Stimulated activated naive CD8-positive, alpha-beta T cell treated with anti-CD3 and anti-CD28 coated beads, Interleukin-15, Interleukin-2, amounts not matched to agents 100 U/mL and 50 U/mL, for 24 hours (primary cell): ENCODE data around the gene CRY2.

Experiments
- ATAC-seq: fragments of 150-1000 bp; cut with Tn5 transposase; one replicate; pipeline ENCODE4 v1.10.0; 2021
- DNase-seq: peaks from one replicate; pipeline ENCODE4 v3.0.0; 2021

The CRY2 gene

DNA sequence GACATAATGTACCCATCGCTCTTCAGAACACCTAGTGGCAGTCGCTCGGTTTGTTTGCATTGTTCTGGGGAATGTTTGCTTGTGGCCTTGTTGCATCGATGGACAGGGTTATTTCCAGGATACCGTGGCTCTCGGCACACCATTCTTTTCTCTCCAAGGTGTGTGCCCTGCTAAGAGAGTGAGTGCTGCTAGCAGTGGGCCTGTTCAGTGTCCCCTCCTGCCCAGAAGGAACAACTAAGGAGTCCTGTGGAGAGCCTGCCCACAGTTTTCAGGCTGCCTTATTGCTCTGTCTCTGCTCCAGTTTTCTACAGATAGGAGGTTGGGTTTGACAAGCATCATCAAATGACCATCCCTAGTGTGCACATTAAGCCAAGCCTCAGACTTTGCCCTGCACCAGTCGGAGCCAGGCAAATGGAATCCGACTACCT lies 1.4 kb downstream of the CRY2 start:
- ATAC-seq: no peak

DNA sequence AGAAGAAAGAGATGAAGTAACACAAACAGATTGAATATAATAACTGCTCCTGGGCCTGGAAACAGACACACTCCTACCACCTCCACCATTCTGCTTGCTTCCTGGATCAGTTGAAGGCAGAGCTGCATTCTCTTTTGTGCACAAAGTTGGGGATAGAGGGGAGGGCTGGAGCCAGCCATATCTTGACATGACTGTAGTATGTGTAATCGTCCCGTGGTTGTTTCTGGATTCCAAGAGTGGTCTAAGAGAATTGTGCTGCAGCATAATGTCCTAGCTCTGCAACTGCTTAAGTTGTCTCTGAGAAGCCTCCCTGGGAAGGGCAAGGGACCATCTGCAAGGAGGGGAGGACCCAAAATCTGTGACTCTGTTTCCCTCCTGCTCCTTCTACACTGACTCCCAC lies 3.2 kb downstream of the CRY2 start:
- ATAC-seq (no peak), DNase-seq (no peak)

More for the DNA sequence above, 1.4 kb downstream of the CRY2 start:
- no peak for DNase-seq

DNA sequence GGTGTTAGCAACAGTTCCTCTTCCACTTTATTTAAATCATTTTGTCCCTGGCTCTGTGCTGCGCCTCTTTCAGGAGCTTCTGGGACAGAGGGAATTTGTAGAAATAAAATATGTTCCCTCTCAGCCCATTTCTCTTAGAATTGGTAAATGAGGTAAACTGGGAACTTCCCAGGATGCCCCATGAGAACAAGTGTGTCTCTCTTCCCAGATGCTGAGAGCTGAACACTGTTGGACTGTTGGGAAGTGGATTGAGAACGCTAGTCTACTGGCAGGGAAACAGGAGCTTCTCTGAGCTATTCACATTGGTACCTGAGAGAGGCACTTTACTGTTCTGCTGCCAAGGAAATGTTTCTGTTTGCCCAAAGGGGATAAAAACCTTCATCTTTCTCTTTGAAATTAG lies 4.0 kb downstream of the CRY2 start:
- no peak for DNase-seq
- ATAC-seq: no peak

DNA sequence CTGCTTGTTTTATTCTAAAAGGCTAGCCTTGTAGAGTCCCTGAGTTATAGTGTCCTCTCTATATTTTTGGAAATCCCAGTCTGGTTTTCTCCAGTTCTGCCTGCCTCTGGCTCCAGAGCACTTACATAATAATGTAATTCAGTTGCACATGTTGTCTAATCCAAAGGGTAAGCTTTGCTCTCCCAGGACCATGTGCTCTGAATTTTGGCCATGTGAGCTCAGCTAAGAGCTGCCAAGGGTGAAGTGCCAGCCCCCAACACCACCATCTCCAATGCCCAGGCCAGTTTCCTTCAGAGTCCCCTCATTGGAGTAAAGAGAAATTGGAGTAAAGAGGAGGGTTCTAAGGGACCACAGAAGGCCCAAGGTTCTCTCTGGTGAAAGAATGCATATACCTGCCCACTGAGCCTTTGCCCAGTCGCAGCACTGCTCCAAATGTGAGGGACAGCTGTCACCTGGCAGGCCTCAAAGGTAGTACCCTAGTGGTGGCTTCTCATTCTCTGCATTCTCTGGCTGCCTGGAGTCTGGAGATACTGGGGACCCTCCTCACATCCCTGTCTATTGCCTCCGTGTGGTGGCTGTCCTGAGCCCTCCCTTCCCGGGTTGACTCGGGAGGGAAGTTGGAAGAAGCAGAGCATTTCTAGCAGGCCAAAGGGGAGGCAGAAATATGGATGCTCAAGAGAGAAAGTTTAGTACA lies 4.9 kb downstream of the CRY2 start:
- ATAC-seq (no peak), DNase-seq (no peak)

DNA sequence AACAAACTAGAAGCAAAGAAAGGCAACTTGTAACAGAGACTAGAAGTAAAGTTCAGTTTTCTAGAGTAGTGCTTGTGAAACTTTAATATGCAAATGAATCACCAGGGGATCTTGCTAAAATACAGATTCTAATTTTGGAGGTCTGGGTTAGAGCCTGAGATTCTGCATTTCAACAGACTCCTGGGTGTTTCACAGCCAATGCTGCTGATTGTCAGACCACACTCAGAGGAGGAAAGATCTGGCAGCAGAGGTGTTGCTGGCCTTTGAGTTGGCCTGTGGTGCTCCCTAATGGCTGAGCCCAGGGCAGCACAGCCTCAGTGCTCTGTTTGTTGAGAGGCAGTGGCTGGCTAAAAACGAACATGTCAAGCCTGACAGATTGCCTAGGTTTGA lies 5.4 kb downstream of the CRY2 start:
- ATAC-seq (no peak), DNase-seq (no peak)

DNA sequence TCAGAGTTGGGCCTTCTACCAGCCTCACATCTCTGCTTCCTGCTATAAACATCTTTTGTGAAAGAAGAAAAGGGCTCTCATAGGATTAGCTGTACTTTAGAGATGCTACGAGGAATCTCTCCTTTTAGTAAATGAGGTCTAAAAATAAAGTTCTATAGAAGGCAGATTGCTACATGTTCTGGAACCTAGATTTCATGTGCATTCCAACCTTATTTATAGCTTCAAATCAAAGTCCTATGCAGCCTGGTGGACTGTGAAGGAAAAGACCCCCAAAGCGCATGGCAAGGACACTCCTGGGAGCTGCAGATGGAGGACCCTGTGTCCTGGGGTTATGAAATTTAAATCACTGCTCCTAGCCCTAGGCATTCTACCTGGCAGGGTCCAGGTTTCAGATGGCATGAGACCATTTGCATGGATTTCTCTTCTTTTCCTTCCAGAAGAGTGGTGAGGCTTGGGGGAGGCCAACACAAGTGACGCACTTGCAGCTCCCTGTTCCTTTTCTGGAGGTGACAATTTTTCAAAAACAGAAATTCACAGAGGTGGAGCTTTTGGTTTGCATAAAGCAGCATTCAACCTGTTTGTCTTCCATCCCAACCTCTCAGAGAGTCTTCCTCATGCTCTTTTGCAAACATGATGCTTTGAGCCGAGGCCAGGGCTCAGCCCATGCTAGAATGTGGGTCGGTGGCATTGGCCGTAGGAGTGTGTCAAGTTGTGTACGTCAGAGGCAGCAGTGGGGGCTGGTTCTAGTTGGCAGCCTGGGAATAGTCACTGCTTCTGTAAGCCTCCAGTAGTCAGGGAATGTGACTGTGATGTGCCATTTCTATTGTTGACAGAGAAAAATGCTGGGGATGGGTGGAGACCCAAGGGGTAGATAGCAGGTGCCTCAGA lies 6.3 kb downstream of the CRY2 start:
- DNase-seq (no peak), ATAC-seq (no peak)

DNA sequence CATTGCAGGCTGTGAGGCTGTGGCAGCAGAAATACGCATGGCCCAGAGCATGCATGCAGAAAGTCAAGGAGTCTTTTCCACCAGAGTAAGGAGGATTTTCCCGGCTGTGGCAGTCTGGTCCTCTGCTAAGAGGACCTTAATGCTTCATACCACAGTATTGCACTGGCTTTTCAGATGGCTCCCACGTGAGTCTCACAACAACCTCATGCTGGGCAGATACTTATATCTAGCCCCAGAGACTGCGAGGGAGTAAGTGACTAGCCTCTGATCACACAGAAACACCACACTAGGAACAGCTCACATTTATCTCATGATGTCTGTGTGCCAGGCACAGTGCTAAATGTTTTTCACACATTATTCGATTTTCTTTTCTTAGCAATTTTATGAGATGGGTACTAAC lies 8.0 kb downstream of the CRY2 start:
- no peak for ATAC-seq

DNA sequence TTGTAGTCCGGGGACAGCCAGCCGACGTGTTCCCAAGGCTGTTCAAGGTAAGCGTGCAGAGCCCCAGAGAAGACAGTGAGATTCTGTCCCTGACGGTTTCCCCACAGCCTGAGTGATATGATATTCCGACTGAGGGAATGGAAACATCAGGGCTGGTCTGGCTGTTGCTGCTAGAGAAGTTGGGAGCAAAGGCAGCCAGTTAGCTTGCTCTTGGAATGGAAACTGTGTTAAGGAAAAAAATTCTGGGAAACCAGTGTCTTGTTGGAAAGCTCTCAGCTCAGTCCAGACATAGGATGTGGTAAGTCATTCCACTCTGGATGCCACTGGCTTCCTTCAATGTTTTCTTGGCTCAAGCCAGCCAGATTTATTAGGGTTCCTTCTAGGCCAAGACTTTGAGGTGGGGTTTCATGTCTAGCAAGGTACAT lies 8.8 kb downstream of the CRY2 start:
- no peak for ATAC-seq
- DNase-seq: no peak

More for the DNA sequence above, 8.0 kb downstream of the CRY2 start:
- no peak for DNase-seq

DNA sequence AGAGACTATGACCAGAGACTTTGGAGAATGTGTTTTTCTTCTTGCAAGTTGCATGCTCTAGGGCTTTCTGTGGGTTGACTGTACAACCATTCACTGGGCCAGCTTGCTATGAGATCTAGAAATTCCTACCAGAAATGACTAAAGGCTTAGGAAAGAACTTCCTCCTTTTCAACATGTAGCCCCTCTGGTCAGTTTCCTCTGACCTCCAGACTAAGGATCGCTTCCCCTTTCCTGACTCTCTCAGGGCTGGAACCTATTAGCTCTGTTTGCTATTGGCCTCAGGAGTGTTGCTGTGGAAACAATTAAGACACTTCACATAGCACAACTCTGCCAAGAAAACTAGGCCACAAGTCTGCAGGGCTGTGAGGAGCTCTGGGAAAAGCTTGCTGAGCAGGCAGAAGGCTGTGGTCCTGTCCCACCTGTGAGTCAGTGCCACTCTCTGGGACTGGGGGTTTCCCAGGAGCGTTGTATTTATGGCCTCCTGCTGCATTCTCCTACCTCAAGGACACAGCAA lies 10.7 kb downstream of the CRY2 start:
- no peak for DNase-seq

DNA sequence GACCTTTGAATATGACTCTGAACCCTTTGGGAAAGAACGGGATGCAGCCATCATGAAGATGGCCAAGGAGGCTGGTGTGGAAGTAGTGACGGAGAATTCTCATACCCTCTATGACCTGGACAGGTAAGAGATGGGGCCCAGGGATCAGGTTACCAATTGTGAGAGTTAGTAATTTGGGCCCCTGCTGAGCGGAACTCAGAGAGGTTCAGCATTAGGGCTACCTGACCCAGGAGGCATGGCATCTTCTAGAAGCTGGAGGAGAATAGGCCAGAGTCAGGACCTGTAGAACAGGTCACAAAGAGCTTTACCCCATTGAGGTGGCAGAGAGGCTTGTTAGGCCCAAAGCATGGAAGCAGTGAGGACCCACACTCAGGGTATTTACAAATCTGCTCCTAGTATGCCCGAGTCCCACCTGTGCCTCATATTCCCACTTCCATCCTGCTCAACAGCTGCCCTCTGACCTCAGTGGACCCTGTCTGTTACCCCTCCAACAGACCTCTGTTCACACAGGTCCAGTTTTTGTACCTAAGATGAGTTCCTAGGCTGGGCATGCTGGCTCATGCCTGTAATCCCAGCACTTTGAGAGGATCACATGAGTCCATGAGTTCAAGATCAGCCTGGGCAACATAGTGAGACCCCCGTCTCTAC lies 11.6 kb downstream of the CRY2 start:
- DNase-seq: no peak
- ATAC-seq: no peak

More for the DNA sequence above, 10.7 kb downstream of the CRY2 start:
- ATAC-seq: no peak

DNA sequence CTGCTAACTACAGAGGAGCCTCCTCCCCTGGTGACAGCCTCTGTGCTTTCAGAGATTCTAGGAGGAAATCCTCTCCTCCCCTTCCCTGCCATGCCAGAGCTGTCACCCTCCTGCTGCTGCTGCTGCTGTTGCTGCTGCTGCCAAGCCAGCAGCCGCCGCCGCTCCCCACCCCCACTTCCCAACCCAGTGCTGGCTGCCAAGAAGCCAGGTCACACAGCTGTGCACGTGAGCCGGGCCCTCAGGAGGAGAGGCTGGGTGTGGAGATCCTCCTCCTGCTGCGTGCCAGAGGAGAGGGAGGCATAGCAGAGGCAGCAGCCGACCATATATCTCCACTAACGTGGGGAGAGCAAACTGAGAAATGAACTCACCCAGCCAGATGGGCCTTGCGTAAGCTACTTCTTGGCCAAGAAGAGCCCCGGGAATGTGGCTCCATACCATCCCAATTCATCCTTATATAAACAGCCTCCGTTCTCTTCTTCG lies 12.4 kb downstream of the CRY2 start:
- ATAC-seq (no peak), DNase-seq (no peak)

DNA sequence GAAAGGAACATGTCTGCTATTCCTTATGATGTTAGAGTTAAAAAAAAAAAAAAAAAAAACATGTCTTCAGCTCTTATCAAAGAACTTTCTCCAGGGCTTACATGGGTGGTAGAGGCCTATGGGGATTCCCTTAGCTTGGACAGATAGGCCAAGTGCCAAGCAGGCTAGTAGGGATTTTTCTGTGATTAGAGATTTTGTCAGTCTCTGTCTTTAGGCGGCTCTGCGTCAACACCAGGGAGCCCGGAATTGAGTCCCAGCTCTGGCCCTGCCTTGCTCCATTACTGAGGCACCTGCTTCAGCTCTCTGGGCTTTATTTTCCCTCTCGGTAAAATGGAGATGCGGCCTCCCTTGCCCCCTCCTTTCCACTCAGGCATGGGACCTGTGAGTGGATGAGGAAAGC lies 13.1 kb downstream of the CRY2 start:
- no peak for DNase-seq
- no peak for ATAC-seq

DNA sequence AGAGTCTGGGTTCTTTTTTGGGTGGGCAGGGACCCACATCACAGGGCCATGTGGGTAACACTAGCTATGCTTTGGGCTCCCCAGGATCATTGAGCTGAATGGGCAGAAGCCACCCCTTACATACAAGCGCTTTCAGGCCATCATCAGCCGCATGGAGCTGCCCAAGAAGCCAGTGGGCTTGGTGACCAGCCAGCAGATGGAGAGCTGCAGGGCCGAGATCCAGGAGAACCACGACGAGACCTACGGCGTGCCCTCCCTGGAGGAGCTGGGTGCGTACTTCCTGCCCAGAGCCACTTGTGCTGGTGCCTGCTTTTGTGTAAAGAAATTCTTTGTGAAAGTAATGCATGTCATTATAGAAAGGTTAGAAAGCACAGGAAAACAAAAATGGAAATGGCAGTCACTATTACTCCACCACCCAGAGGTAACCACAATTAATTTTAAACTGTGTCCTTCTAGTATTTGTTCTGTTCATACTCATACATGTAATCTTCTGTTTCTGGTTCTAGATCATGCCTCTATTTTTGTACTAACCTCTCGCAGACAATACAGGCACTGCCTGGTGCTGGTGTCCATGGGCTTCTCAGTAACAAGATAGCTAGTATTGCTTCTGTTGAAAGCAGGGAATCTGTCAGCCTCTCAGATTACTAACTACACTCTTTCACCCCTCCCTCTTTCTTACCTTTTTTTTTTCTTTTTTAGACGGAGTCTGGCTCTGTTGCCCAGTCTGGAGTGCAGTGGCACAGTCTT lies 13.7 kb downstream of the CRY2 start:
- ATAC-seq (no peak), DNase-seq (no peak)

DNA sequence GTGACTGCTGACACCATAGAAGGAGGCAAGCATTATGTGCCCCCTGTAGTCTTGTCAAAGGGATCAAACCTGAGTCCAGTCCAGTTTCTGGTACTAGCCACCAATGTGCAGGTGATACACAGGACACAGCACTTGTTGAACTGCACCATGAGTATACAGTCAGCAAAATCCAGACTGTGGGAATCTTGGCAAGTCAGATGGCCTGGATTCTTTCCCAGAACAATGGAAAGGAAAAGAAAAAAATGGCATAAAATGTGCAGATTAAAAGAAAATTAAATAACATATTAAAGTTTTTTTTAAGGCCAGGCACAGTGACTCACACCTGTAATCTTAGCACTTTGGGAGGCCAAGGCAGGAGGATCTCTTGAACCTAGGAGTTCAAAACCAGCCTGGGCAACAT lies 16.8 kb downstream of the CRY2 start:
- no peak for DNase-seq

DNA sequence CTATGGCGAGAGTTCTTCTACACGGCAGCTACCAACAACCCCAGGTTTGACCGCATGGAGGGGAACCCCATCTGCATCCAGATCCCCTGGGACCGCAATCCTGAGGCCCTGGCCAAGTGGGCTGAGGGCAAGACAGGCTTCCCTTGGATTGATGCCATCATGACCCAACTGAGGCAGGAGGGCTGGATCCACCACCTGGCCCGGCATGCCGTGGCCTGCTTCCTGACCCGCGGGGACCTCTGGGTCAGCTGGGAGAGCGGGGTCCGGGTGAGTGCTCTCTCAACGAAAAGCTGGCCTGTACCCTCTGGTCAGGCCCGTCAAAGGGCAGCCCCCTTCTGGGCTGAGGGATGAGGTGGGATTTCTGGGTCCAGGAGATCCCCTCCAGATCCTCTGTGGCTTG lies 22.3 kb downstream of the CRY2 start:
- ATAC-seq (no peak), DNase-seq (no peak)

More for the DNA sequence above, 16.8 kb downstream of the CRY2 start:
- ATAC-seq: no peak

DNA sequence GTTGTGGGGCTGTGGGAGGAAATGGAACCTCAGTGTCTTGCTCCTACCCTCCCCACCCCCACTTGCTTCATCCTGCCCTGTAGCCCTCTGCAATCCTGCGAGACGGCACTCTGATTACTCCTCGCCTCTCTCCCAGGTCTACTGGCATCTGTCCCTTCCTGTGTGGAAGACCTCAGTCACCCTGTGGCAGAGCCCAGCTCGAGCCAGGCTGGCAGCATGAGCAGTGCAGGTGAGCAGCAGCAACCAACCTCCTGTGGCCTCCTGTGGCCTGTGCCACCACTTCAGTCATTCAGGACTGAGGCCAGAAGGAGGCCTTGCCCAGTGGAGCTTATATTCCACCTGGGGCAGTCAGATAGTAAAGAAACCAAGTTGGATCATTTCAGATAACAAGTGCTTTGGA lies 23.4 kb downstream of the CRY2 start:
- DNase-seq (no peak), ATAC-seq (no peak)

DNA sequence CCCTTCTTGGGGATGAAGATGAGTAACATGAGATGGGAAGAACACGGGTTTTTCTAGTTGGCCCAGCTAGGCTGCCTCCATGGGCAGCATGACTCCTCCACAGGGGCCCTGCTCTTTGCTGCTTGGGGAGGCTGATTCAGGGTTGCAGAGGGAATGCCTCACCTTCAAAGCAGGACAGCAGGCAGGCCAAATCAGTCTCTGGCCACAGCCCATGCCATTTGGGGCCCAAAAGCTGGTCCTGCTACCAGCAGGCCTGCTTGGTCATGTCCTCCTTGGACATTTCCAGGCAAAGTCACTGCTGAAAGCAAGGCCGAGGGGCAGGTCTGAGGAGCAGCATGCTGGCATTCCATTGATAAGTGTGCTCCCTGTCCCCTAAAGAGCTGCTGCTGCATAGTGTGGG lies 24.4 kb downstream of the CRY2 start:
- DNase-seq: no peak
- ATAC-seq: no peak

DNA sequence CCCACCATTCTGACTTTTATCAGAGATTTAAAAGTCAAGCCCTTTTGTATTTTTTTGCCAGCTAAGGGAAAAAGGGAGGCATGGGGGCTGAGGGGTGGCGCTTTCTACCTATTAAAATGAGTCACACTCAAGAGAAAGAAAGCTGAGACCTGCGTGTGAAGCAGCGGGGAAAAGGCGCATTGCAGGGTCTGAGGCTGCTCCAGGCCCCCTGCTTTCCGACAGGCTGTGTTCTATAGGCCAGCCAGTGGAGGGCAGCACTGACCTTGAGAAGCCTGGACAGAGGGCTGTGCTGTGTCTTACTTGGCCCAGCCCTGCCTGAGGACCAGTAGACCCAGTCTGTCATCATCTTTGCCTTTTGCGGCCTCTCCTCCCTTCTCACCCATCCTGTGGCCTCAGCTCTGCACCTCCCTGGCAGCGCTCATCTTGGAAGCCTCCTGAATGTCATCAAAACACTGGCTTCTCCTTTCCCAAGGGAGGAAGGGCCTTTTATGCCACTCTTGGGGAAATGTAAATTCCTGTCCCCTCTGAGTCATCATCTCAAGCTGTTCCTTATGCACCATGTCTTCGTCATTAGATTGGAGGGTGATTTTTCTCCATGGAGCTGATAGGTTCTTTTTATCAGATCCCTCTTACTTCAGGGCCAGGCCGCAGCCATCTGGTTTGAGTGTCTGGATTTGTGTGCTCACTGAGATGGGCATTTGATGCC lies 25.5 kb downstream of the CRY2 start:
- DNase-seq: peak; percentile 37
- peak; percentile 65 for ATAC-seq

DNA sequence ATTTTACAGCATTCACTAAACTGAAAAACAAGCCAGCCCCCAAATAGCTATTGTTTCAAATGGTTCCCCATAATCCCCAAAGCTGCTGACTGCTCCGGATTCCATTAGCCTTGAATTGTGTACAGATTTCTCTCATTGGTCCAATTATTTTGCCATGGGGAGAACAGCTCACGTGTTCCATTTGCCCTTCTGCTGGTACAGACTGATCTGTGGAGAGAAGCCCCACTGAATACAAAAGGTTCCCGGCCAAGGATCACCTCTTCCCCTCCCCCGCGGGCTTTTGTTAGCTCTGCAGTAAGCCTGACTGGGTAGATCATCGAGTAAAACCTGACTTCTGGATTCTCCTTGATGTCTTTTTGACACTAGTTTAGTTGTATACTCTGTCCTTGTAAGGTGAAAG lies 29.1 kb downstream of the CRY2 start:
- ATAC-seq (no peak), DNase-seq (no peak)

DNA sequence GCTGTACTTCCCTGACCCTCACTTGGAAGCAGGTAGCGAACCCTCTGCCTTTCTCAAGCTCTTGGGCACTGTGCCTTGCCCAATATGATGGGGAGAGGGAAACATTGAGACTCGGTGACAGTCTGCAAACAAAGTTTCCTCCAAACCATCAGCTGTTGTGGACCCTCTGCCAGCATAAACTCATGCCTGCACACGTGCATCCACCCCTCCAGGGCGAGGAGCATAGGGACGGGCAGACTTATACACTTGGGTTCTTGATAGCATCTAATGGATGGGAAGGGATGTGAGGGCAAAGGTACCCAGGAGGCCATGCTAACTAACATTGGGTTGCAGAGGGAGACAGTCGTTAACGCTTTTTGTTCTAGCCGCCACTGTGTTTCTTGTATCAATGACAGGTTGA lies 29.9 kb downstream of the CRY2 start:
- DNase-seq: no peak
- no peak for ATAC-seq

DNA sequence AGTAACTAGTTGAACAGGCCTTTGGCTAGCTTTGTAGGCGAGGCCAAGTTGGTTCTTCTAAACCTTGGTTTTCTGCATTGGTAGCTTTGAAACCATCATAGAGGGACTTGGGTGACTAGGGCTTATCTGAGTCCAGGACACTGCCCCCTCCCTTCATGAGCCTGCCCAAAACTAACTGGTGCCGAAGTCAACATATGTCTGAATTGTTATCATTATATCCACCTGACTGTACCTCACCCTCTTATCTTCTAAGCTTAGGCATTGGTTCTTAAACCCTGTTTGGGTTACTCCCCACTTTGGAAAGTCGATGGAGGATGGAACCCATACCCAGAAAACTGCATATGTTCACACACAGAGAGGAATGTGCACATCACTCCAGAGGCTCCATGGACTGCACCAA lies 30.6 kb downstream of the CRY2 start:
- DNase-seq: no peak
- no peak for ATAC-seq
